Esophagus squamous epithelium (tissue), 5 donors: ENCODE results near the gene ECEL1. TPM values are rescaled to one million over a fixed set of nuclear protein-coding genes. Genes with fewer than 3 reads are reported as not detected.

Experiments
- DNase-seq: peaks from one replicate; lab custom pipeline; 2025; lab: John Stamatoyannopoulos, UW
- H3K27ac ChIP-seq, 4 donors: fragments of 200-600 bp; sonication (generic); one replicate each; pipeline ENCODE4 v1.5.1; 2016 to 2019; ENCODE audit warnings: mild to moderate bottlenecking in 1 of 4
- H3K27me3 ChIP-seq, 4 donors: fragments of 200-600 bp; sonication (generic); 1 replicate in 3 of 4; 2 replicates in 1 of 4; pipeline versions ENCODE4 v1.5.1 to v1.6.0; 2017 to 2021; ENCODE audit warnings: antibody characterized with exemption in 1 of 4
- H3K36me3 ChIP-seq, 3 donors: fragments of 200-600 bp; sonication (generic); one replicate each; pipeline ENCODE4 v1.5.1; 2016 to 2019
- H3K4me1 ChIP-seq, 3 donors: fragments of 200-600 bp; sonication (generic); one replicate each; pipeline ENCODE4 v1.5.1; 2017 to 2019
- H3K4me3 ChIP-seq, 4 donors: fragments of 200-600 bp; sonication (generic); 1 replicate in 3 of 4; 2 replicates in 1 of 4; pipeline ENCODE4 v1.5.1; 2016 to 2019; ENCODE audit warnings: mild to moderate bottlenecking in 2 of 4, moderate library complexity in 1 of 4
- H3K9me3 ChIP-seq, 3 donors: fragments of 200-600 bp; sonication (generic); one replicate each; pipeline ENCODE4 v1.5.1; 2016 to 2019
- POLR2A ChIP-seq, 4 donors: fragments of 450-650 bp; IDR thresholded peaks; one replicate each; pipeline ENCODE4 v1.6.1; 2017; ENCODE audit warnings: antibody characterized with exemption in 4 of 4, mild to moderate bottlenecking in 4 of 4, moderate library complexity in 3 of 4
- WGBS, 2 donors: methylation state at CpG; one replicate each; pipeline ENCODE4 v1.1.5; 2018; 5-methylcytosine and 5-hydroxymethylcytosine counted together
- intact Hi-C: fragments of 100-400 bp; cut with DNase I; formaldehyde crosslinking; loops from one replicate; pipeline ENCODE4 v1.15.0; 2022
- total RNA-seq, 4 donors: library from RNA; depleted of rRNA; stranded (reverse); fragments of >200 nt; gene quantifications; one replicate each; pipeline ENCODE4 v1.1.0, GENCODE V29; 2016
- TF ChIP-seq, protein P1 (sequence below), 6 experiments: fragments of 450-650 bp in 4 of 6; fragments of 200-600 bp in 2 of 6; sonication (generic) in 2 of 6; IDR thresholded peaks; one replicate each; pipeline ENCODE4 v1.5.1; 2016 to 2019; ENCODE audit warnings: antibody characterized with exemption in 6 of 6, mild to moderate bottlenecking in 4 of 6, moderate library complexity in 4 of 6
- donor health status: DM: yes; HTN: yes; CAD: no.

ECEL1 gene
- total RNA-seq, 4 donors from 2014 or later = 0.19 TPM; not detected in 3

GRCh38 chr2:232515639-232516038 lies 28.0 kb upstream of the ECEL1 start:
- intact Hi-C loops = no loop called here
- Histone ChIP-seq H3K27me3 (peaks cover 0 to 65% (median 0%) of the 10 kb centered on the region in 4 donors), H3K9me3 (no peaks in the 10 kb centered on the region), H3K4me1 (no peaks in the 10 kb centered on the region), H3K27ac (no peak overlapping the region), H3K36me3 (no peaks in the 10 kb centered on the region), H3K4me3 (no peak overlapping the region)
- WGBS, 2 donors = 85 to 92% methylated on average over 6 to 7 of the region's 7 CpGs
- TF ChIP-seq, protein P1, sequence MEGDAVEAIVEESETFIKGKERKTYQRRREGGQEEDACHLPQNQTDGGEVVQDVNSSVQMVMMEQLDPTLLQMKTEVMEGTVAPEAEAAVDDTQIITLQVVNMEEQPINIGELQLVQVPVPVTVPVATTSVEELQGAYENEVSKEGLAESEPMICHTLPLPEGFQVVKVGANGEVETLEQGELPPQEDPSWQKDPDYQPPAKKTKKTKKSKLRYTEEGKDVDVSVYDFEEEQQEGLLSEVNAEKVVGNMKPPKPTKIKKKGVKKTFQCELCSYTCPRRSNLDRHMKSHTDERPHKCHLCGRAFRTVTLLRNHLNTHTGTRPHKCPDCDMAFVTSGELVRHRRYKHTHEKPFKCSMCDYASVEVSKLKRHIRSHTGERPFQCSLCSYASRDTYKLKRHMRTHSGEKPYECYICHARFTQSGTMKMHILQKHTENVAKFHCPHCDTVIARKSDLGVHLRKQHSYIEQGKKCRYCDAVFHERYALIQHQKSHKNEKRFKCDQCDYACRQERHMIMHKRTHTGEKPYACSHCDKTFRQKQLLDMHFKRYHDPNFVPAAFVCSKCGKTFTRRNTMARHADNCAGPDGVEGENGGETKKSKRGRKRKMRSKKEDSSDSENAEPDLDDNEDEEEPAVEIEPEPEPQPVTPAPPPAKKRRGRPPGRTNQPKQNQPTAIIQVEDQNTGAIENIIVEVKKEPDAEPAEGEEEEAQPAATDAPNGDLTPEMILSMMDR (IDR thresholded peaks at IDR 0.05) = no peak
- TF ChIP-seq POLR2A (IDR thresholded peaks at IDR 0.05) = no peak
- DNase-seq = no peak

DNA sequence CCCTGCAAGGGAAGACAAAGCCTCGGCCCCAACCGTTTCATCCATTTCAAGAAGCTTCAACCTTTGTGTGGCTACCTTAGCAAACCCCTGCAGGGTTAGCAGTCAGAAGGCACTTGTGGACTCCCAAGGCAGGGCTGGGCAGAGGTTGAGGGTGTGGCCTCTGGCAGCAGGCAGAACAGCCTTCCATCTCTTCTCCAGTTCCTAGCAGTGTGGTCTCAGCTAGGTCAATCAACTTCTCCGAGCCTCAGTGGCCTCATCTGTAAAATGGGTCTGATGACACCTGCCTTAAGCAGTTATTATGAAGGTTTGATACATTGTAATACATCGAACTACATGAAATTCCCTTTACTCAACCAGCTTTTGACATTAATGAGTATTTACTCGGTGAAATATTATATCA lies 25.7 kb upstream of the ECEL1 start:
- WGBS, 2 donors = 69% methylated on average over 5 of the region's 5 CpGs
- TF ChIP-seq POLR2A (IDR thresholded peaks at IDR 0.05) = no peak
- TF ChIP-seq, protein P1 (IDR thresholded peaks at IDR 0.05) = no peak
- intact Hi-C loops = no loop called here

GRCh38 chr2:232512602-232513001 lies 25.0 kb upstream of the ECEL1 start:
- no peaks in the 10 kb centered on the region for H3K4me1 ChIP-seq
- TF ChIP-seq POLR2A (IDR thresholded peaks at IDR 0.05) = no peak
- TF ChIP-seq, protein P1 (IDR thresholded peaks at IDR 0.05) = no peak
- H3K4me3 ChIP-seq = no peak overlapping the region
- no peak overlapping the region for H3K27ac ChIP-seq
- intact Hi-C loops = no loop called here
- H3K27me3 ChIP-seq = peaks cover 0 to 59% (median 0%) of the 10 kb centered on the region in 4 donors
- WGBS, 2 donors = 73 to 82% methylated on average over 5 to 10 of the region's 10 CpGs
- no peak for DNase-seq
- no peaks in the 10 kb centered on the region for H3K36me3 ChIP-seq
- H3K9me3 ChIP-seq = no peaks in the 10 kb centered on the region

More for the DNA sequence above, 25.7 kb upstream of the ECEL1 start:
- no peak overlapping the region for H3K4me3 ChIP-seq
- H3K36me3 ChIP-seq = no peaks in the 10 kb centered on the region
- no peak for DNase-seq
- H3K27me3 ChIP-seq = peaks cover 0 to 55% (median 0%) of the 10 kb centered on the region in 4 donors
- no peaks in the 10 kb centered on the region for H3K9me3 ChIP-seq
- H3K27ac ChIP-seq = no peak overlapping the region
- H3K4me1 ChIP-seq = no peaks in the 10 kb centered on the region

DNA sequence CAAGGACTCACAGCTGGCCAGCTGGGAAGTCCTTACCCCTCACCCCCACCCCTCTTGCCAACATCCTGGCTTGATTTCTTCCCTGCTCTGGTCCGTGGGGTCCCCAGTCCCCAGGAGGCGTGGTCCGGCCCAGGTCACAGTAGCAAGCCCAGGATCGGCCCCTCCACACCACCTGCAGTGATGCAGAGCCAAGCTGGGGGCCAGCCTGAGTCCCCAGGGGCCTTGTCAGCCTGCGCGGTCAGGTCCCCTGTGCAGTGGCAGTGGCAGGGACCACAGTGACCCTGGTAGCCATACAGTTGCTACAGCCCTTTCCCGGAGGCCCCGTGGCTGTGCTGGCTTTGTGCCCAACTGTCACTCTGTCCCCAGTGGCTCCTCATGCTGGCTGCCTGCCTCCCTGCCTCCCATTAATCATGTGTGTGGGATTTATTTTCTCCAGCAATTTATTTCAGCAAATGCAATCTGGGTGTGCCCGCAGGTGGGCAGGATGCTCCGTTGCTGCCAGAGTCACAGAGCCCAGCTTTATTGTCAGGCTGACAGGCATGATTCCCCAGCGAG lies 23.8 kb upstream of the ECEL1 start:
- intact Hi-C loops = no loop called here
- Histone ChIP-seq H3K36me3 (no peaks in the 10 kb centered on the region), H3K4me1 (no peaks in the 10 kb centered on the region), H3K27ac (no peak overlapping the region), H3K9me3 (no peaks in the 10 kb centered on the region), H3K27me3 (peaks cover 0 to 70% (median 0%) of the 10 kb centered on the region in 4 donors), H3K4me3 (no peak overlapping the region)
- WGBS, 2 donors = 30% methylated on average over 3 of the region's 11 CpGs; no CpG with 5 or more reads in 1 of the 2 donors
- TF ChIP-seq, protein P1 (IDR thresholded peaks at IDR 0.05) = no peak
- no peak for TF ChIP-seq POLR2A (IDR thresholded peaks at IDR 0.05)
- no peak for DNase-seq

DNA sequence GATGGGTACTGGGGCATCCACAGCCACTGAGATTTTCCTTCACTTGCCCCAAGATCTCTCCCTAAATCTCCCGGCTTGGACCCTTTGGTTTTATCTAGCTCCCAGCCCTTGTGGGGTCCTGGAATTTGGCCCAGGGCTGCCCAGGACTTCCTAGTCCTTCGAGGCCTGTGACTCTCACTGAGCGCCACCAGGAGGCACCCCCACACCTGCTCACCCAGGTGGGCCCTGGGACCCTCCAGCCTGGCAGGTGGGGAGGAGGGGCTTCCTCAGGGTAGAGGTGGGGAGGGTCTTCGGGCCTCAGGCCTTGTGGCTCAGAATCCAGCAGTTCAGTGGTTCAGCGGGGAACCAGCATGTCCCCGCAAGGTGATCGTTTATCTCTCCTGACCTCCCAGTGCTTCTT lies 20.6 kb upstream of the ECEL1 start:
- no peak for DNase-seq
- Histone ChIP-seq H3K27me3 (peaks cover 0 to 87% (median 6%) of the 10 kb centered on the region in 4 donors), H3K9me3 (no peaks in the 10 kb centered on the region), H3K4me1 (peaks cover 0 to 6% (median 5%) of the 10 kb centered on the region in 3 donors), H3K27ac (no peak overlapping the region), H3K36me3 (no peaks in the 10 kb centered on the region), H3K4me3 (no peak overlapping the region)
- WGBS, 2 donors = 70 to 71% methylated on average over 4 of the region's 7 CpGs
- intact Hi-C loops = no loop called here
- TF ChIP-seq, protein P1 (IDR thresholded peaks at IDR 0.05) = no peak
